ENCODE measurements around the gene PTPN9.
"Not testable (repeated sequence)": the region's sequence is repeated elsewhere in the genome, so short reads cannot be mapped to it uniquely, and the experiment has no call there.

PTPN9 gene

DNA sequence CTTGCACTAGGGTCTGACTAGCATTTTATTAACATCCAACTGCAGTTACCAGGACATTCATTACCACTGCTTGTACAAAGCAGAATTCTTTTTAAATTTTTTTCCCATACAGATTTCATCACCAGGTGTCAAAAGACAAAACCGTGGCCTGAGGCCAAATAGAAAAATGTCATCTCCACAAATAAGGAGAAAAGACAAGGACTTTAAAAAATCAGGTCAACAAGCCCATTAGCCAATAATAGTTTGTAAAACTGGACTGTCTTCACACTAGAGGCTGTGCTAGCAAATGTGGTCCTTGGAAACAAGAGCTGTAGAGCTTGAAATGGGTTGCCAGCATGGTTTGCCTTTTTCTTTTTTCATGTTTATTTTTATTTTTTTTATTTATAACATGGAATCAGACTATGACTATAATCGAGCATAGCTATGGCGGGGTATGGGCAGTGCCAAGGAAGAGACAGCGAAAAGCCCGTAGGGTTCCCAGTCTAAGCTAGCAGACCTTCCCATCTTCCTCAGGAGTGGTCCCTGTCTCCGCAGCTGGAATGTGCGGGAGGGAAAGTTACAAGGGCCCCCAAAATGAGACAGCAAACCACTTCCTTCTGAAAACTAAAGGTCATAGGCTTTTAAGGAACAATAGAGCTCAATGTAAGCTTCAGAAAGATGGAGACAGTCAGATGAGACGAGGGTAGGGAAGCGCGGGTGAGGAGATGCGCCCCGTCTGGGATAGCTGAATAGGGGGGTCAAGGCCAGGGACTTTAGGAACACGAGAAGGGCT lies 1.5 kb downstream of the PTPN9 start:
- peaks cover 8% of the 10 kb centered on the region for H3K36me3 Mint-ChIP-seq (ENCODE audit: low read depth)
- H3K27ac Mint-ChIP-seq = peak overlapping the region; percentile 85 to 97 (median 94)
- TF ChIP-seq, protein P1, sequence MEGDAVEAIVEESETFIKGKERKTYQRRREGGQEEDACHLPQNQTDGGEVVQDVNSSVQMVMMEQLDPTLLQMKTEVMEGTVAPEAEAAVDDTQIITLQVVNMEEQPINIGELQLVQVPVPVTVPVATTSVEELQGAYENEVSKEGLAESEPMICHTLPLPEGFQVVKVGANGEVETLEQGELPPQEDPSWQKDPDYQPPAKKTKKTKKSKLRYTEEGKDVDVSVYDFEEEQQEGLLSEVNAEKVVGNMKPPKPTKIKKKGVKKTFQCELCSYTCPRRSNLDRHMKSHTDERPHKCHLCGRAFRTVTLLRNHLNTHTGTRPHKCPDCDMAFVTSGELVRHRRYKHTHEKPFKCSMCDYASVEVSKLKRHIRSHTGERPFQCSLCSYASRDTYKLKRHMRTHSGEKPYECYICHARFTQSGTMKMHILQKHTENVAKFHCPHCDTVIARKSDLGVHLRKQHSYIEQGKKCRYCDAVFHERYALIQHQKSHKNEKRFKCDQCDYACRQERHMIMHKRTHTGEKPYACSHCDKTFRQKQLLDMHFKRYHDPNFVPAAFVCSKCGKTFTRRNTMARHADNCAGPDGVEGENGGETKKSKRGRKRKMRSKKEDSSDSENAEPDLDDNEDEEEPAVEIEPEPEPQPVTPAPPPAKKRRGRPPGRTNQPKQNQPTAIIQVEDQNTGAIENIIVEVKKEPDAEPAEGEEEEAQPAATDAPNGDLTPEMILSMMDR (IDR thresholded peaks at IDR 0.05; ENCODE audit: unreplicated experiment in 3 of 3) = no peak
- H3K27me3 Mint-ChIP-seq (ENCODE audit: low read depth) = no peaks in the 10 kb centered on the region
- H3K4me1 Mint-ChIP-seq = peaks cover 17% of the 10 kb centered on the region
- H3K4me3 Mint-ChIP-seq = peak overlapping the region; percentile 93 to 97 (median 94)
- H3K9me3 Mint-ChIP-seq = no peaks in the 10 kb centered on the region

DNA sequence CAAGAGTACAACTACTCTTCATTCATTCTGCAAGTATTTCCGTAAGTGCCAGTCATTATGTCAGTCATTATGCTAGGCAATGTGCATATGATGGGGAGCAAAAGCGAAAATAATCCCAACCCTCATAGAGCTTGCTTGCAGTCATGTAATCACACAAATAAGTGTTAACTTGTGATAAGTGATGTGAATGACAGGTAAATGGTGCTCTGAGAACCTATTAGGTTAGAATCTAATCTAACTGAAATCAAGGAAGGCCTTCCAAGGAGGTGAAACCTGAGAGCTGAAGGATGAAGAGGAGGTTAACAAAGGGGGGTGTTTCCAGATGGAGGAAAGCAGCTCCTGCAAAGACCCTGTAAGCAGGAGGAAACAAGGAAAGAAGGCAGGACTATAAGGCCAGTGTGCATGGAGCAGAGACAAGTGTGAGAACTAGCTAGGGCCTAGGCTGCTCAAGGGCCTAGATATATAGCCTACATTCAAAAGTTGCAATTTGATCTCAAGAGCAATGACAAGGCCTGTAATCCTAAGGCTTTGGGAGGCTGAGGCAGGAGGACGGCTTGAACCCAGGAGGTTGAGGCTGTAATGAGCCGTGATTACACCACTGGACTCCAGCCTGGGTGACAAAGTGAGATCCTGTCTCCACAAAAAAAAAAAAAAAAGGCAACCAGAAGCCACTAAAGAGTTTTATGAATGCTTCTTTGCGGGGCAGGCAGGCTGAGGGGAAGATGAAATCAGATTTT lies 5.3 kb downstream of the PTPN9 start:
- no peaks in the 10 kb centered on the region for H3K9me3 Mint-ChIP-seq
- H3K27ac Mint-ChIP-seq = no peak overlapping the region
- TF ChIP-seq, protein P1 (IDR thresholded peaks at IDR 0.05; ENCODE audit: unreplicated experiment in 3 of 3) = no peak
- H3K36me3 Mint-ChIP-seq (ENCODE audit: low read depth) = peaks cover 15% of the 10 kb centered on the region
- H3K27me3 Mint-ChIP-seq (ENCODE audit: low read depth) = no peaks in the 10 kb centered on the region
- H3K4me1 Mint-ChIP-seq = peaks cover 17% of the 10 kb centered on the region
- peak overlapping the region in 2 of 3 experiments; percentile 18 to 60 for H3K4me3 Mint-ChIP-seq

DNA sequence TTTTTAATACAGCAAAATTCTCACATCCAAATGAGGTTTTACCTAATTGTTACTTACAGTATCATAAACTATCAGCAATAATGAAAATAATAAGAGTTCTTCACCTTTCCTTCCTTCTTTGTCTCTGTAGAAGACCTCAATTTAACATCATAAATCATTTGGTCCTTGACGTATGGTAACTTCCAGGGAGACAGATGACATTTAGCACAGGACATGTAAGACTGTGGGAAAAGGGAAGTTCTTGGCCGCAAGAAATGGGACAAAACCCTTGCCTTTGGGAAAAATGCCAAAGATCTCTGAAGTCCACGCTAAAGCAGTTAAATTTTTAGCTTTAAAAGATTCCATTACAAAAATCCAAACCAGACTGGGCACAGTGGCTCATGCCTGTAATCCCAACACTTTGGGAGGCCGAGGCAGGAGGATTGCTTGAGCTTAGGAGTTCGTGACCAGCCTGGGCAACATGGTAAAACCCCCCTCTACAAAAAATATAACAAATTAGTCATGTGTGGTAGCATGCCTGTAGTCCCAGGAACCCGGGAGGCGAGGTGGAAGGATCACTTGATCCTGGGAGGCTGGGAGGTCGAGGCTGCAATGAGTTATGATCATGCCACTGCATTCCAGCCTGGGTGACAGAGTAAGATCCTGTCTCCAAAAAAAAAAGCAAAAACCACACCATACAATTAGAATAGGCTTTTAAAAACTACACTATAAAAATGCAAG lies 8.8 kb downstream of the PTPN9 start:
- Mint-ChIP-seq H3K36me3 (ENCODE audit: low read depth) (peaks cover 13% of the 10 kb centered on the region), H3K4me1 (peaks cover 10% of the 10 kb centered on the region), H3K4me3 (no peak overlapping the region), H3K27ac (no peak overlapping the region), H3K9me3 (no peaks in the 10 kb centered on the region), H3K27me3 (ENCODE audit: low read depth) (no peaks in the 10 kb centered on the region)
- TF ChIP-seq, protein P1 (IDR thresholded peaks at IDR 0.05; ENCODE audit: unreplicated experiment in 3 of 3) = no peak

DNA sequence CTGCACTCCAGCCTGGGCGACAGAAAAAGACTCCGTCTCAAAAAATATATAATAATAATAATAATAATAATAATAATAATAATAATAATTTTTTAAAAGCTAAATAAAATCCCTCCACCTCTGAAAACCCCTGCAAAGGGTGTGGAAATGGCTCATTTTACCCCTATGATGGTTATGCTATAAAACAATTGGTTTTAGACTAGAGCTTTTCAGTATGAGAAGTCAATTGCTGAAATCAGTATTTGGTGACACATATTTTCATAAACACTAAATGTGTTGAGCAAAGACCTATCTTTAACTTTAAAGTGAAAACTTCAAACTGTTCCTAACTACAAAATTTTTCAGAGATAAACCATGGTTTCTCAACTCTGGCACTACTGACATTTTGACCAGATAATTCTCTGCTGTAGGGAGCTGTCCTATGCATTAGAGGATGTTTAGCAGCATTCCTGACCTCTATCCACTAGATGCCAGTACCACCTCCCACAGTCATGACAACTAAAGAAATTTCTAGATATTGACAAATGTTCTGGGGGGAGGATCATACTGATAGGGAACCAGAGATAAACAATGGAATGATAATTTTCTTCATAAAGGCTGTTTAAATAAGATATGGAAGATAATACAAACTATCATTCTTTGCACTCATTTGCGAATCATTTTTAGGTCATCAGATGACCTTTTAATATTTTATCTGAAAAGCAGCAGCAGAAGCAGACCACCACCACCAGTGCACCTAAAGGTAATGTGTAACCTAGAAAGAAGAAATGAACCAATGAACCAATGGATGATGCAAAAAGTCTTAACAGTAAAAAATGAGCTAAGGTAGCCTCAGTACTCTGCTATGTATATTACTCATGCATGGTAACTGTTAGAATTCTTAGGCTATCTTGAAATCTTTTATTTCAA lies 13.8 kb downstream of the PTPN9 start:
- Mint-ChIP-seq H3K9me3 (no peaks in the 10 kb centered on the region), H3K27me3 (ENCODE audit: low read depth) (no peaks in the 10 kb centered on the region), H3K4me1 (no peaks in the 10 kb centered on the region), H3K4me3 (no peak overlapping the region), H3K36me3 (ENCODE audit: low read depth) (peaks cover 16% of the 10 kb centered on the region), H3K27ac (no peak overlapping the region)
- TF ChIP-seq, protein P1 (IDR thresholded peaks at IDR 0.05; ENCODE audit: unreplicated experiment in 3 of 3) = no peak

DNA sequence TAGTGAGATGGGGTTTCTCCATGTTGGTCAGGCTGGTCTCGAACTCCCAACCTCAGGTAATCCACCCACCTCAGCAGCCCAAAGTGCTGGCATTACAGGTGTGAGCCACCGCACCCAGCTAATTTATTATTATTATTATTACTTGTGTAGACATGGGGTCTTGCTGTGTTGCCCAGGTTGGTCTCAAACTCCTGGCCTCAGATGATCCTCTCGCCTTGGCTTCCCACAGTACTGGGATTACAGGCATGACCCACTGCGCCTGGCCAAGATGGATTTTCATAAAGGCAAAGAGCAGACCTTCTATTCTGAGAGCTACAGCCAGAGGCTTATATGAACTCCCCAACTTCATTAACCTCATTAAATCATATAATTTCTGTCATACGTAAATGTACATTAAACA lies 17.2 kb downstream of the PTPN9 start:
- Mint-ChIP-seq H3K27me3 (ENCODE audit: low read depth) (no peaks in the 10 kb centered on the region), H3K4me3 (no peak overlapping the region), H3K4me1 (no peaks in the 10 kb centered on the region), H3K9me3 (no peaks in the 10 kb centered on the region), H3K27ac (no peak overlapping the region), H3K36me3 (ENCODE audit: low read depth) (peaks cover 15% of the 10 kb centered on the region)
- TF ChIP-seq, protein P1 (IDR thresholded peaks at IDR 0.05; ENCODE audit: unreplicated experiment in 3 of 3) = no peak

DNA sequence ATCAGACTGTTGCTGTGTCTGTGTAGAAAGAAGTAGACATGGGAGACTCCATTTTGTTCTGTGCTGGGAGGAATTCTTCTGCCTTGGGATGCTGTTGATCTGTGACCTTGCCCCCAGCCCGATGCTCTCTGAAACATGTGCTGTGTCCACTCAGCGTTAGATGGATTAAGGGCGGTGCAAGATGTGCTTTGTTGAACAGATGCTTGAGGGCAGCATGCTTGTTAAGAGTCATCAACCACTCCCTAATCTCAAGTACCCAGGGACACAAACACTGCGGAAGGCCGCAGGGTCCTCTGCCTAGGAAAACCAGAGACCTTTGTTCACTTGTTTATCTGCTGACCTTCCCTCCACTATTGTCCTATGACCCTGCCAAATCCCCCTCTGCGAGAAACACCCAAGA lies 19.8 kb downstream of the PTPN9 start:
- not testable (repeated sequence) for H3K27ac Mint-ChIP-seq; H3K4me1 Mint-ChIP-seq; H3K9me3 Mint-ChIP-seq; H3K27me3 Mint-ChIP-seq (ENCODE audit: low read depth); H3K4me3 Mint-ChIP-seq
- peaks cover 18% of the 10 kb centered on the region for H3K36me3 Mint-ChIP-seq (ENCODE audit: low read depth)

GRCh38 chr15:75558955-75559354 lies 20.2 kb downstream of the PTPN9 start:
- H3K36me3 Mint-ChIP-seq (ENCODE audit: low read depth) = peaks cover 18% of the 10 kb centered on the region
- H3K27me3 Mint-ChIP-seq (ENCODE audit: low read depth); H3K9me3 Mint-ChIP-seq; H3K4me1 Mint-ChIP-seq; H3K27ac Mint-ChIP-seq; H3K4me3 Mint-ChIP-seq: not testable (repeated sequence)
